ENCODE results near the gene GIGYF1.
"Not testable (repeated sequence)": the region's sequence is repeated elsewhere in the genome, so short reads cannot be mapped to it uniquely, and the experiment has no call there.

GIGYF1 gene

DNA sequence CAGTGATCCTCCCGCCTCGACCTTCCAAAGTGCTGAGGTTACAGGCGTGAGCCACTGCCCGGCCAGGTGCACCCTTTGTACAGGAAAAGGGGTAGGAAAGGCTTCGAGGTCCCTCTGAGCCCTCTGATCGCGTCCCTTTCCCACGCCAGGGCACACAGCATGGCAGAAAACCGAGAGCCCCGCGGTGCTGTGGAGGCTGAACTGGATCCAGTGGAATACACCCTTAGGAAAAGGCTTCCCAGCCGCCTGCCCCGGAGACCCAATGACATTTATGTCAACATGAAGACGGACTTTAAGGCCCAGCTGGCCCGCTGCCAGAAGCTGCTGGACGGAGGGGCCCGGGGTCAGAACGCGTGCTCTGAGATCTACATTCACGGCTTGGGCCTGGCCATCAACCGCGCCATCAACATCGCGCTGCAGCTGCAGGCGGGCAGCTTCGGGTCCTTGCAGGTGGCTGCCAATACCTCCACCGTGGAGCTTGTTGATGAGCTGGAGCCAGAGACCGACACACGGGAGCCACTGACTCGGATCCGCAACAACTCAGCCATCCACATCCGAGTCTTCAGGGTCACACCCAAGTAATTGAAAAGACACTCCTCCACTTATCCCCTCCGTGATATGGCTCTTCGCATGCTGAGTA is 12.7 kb upstream of the GIGYF1 start:
- DNase-seq, result no peak

DNA sequence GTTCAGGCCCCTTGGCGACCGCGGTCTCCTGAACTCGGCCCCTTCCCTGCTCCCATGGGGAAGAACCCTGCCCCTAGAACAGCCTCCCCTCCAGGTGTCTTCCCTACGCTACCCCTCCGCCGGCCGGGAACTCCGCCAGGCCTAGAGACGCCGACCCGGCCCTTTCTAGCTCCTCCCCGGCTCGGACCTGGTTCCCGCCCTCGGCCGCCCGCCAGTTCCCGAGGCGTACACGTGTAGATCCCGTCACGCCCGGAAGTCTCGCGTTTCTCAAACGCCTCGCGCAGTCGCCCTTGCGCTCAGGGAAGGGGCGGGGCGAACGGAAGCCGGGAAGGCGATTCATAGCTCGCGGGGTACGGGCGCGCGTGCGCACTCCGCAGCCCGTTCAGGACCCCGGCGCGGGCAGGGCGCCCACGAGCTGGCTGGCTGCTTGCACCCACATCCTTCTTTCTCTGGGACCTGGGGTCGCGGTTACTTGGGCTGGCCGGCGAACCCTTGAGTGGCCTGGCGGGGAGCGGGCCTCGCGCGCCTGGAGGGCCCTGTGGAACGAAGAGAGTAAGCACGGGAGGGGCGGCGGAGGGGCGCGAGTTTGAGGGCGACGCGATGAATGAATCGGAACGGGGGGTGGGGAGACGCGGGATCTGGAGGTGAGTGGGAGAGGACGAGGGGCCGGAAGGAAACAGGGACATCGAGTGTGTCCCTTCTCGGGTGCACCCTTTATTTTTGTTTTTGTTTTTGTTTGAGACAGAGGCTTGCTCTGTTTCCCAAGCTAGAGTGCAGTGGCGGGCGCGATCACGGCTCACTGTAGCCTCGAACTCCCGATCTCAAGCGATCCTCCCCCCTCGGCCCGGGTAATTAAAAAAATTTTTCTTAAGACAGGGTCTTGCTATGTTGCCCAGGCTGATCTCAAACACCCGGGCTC is 12.0 kb upstream of the GIGYF1 start, which contains the start of gene POP7:
Gene POP7 (plus strand): TSS at position 369 of the 919 bp plus-strand sequence. CDS start 710 bp downstream, outside the sequence.
- peak; percentile 95 for DNase-seq

DNA sequence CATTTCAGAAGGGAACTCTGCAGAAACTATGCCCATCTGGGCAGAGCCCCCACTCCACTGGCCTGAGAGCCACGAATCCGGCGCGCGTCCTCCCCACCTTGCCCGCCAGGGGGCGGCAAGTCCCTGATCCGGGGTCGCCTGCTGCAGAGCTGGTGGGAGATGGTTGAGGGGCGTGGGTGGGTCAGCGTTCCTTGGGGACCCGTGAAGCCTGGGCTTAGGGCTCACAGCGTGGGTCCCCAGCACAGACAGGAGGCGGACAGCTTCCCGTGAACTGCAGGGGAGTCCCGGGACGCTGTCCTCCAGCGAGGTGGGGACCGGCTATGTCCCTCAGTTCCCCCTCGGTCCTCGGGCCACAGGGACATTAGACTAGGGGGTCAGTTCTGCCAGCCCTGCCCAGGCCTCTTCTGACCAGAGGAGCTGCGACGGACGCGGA is 11.3 kb upstream of the GIGYF1 start:
- DNase-seq, result peak; percentile 45

DNA sequence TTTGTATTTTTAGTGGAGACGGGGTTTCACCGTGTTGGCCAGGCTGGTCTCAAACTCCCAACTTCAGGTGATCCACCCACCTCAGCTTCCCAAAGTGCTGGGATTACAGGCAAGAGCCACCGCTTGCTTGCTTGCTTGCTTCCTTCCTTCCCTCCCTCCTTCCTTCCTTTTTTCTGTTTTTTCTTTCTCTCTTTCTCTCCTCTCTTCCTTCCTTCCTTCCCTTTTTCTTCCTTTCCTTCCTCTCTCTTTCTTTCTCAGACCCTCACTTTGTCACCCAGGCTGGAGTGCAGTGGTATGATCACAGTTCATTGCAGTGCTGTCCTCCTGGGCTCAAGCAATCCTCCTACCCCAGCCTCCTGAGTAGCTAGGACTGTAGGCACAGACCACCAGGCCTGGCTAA is 7.0 kb upstream of the GIGYF1 start:
- not testable (repeated sequence) for DNase-seq

- no peak for DNase-seq
Measured at GRCh38 chr7:100699018-100699417, 5.0 kb upstream of the GIGYF1 start.

- no peak for DNase-seq
Measured at GRCh38 chr7:100696123-100696521, 2.1 kb upstream of the GIGYF1 start.

- no peak for DNase-seq
Measured at GRCh38 chr7:100693312-100694097, 545 bp downstream of the GIGYF1 start.

- DNase-seq, result no peak
Measured at GRCh38 chr7:100692578-100692961, 1.5 kb downstream of the GIGYF1 start.

GRCh38 chr7:100691676-100692577 is 2.1 kb downstream of the GIGYF1 start:
- peak; percentile 53 for DNase-seq

DNA sequence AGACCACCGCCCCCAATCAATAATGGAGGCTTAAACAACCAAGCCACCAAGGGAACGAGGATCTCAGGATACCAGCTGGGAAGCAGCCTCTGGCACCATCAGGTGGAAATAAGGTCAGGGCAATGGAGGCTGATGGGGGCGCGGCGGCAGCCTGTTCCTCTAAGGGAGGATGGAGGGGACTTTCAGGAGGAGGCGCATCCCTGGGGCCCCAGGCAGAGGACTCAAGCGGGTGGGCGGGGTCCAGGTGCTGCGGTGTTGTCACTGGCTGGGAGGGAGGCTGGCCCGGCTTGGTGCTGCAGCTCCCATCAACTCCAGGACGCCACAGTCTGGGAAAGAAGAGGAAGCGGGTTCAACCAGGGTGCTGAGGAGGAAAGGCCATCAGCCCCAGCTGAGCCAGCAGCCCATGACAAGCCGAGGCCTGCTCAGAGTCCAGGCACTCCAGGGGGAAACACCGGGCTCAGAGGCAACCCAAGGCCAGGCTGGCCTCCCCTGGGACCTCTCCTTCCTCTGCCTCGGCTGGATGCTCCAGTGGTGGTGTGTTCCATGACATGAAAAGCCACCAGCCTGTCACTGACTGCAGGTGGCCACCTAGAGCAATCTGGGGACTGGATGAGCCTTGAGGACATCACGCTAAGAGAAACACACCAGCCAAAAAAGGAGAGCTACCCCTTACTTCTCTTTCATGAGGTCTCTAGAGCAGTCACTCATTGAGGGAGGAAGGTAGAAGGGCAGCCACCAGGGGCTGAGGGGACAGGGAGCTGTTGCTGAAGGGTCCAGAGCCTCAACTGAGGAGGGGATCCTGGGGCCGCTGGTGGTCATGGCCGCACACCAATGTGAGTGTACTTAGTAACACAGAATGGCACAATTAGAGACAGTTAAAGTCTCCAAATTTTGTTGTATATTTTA is 4.6 kb downstream of the GIGYF1 start:
- DNase-seq, result no peak

DNA sequence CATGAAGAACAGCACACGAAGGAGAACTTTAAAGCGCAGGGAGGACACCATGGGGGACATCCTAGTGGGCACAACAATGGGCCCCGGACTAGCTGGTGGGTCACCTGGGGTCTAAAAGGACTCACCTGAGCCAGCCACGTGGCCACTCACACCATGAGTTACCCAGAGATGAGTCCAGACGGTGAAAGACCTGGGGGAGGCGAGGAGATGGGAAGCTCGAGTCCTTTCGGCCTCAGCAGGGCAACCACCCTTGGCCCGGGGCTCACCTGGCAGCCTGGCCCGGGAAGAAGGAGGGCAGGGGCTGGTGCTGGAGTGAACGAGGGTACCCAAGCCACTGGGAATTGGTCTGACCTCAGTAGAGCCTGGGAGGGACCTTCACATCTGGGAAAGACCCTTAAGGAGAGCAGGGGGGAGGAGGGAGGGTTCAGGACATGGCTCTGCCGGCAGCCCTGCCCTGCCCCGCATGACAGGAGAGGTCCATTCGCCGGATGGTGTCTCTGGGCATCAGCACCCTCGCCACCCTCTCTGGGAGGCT is 5.7 kb downstream of the GIGYF1 start:
- DNase-seq, result no peak

DNA sequence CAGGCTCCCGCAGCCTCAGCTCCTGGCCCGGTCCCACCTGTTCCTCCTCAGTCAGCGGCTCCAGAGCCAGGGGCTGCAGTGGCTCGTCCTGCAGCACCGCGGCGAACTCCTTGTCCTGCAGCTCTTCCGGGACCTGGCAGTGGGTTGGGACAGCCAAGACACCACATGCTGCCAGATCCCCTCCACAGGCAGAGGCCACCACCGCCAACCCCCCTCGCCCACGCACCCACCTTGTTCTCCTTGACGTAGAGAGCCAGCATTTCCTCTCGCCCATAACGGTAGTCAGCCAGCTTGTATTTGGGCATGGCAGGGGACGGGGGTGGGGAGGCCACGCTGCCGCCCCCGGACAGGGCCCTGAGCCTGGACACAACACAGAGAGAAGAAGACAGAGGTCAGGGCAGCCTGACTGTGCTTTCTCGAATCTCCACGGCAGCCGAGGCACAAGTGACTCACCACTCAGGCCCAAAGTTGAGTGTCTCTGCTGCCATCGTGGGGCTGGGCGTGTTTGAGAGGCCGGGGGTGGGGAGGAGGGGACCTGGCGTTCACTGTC is 6.2 kb downstream of the GIGYF1 start:
- no peak for DNase-seq

- no peak for DNase-seq
Measured at GRCh38 chr7:100687261-100687660, 6.8 kb downstream of the GIGYF1 start.

- DNase-seq, result no peak
Measured at GRCh38 chr7:100686822-100687211, 7.2 kb downstream of the GIGYF1 start.

GRCh38 chr7:100686201-100686821 is 7.7 kb downstream of the GIGYF1 start:
- DNase-seq, result no peak

GRCh38 chr7:100685631-100686145 is 8.4 kb downstream of the GIGYF1 start:
- DNase-seq, result no peak

DNA sequence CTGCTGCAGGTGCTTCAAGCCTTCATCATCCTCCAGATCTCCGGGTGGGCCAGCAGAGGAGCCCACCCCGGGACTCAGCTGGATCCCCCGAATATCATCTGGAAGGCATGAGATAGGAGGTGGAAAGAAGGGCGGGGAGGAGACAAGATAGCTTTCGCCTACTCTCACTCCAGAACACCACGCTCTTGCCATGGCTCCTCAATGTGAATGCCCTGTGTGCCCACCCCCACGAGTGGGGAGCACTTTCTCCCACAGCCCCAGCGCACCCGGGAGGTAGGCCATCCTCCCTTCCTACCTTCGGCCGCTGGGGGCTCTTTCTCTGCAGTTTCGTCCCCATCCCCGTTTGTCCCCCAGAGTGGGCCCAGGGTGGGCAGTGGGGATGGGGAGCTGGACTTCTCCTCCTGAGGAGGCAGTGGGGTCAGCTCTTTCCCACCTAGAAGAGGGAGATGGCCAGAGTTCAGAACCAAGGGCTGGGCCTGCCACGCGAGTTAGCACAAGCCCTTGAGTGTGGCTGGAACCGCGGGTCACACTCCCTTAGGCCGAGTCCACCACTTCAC is 8.9 kb downstream of the GIGYF1 start:
- no peak for DNase-seq

- DNase-seq, result no peak
Measured at GRCh38 chr7:100684534-100685042, 9.5 kb downstream of the GIGYF1 start.
